ENCODE data around the gene MVB12A. TPM values are rescaled to one million over a fixed set of nuclear protein-coding genes. Genes with fewer than 3 reads are reported as not detected.

MVB12A gene
- polyA plus RNA-seq, 2 donors, result 64.2 to 66.8 TPM

- 77 to 78% methylated on average over 6 of the region's 6 CpGs for WGBS, 2 donors
- H3K36me3 ChIP-seq (ENCODE audit: control insufficient read depth in 2 of 2, insufficient read depth in 2 of 2, low read length in 1 of 2), result no peaks in the 10 kb centered on the region
- peaks cover 4 to 7% of the 10 kb centered on the region in 2 donors for H3K4me1 ChIP-seq (ENCODE audit: control insufficient read depth in 2 of 2, insufficient read depth in 2 of 2, low read length in 1 of 2)
- no peaks in the 10 kb centered on the region for H3K27me3 ChIP-seq (ENCODE audit: control insufficient read depth in 1 of 2, insufficient read depth in 2 of 2, low read length in 2 of 2)
- no peak overlapping the region for H3K4me3 ChIP-seq (ENCODE audit: low read depth in 1 of 2, low read length in 2 of 2)
- no peaks in the 10 kb centered on the region for H3K9me3 ChIP-seq (ENCODE audit: control insufficient read depth in 2 of 2, insufficient read depth in 1 of 2, low read depth in 1 of 2, low read length in 1 of 2)
- H3K27ac ChIP-seq (ENCODE audit: low read depth in 2 of 2, low read length in 1 of 2), result no peak overlapping the region
Observed at GRCh38 chr19:17404015-17404414, 15.8 kb upstream of the MVB12A start.

GRCh38 chr19:17404621-17405249, 15.1 kb upstream of the MVB12A start:
- no peaks in the 10 kb centered on the region for H3K36me3 ChIP-seq (ENCODE audit: control insufficient read depth in 2 of 2, insufficient read depth in 2 of 2, low read length in 1 of 2)
- 63 to 75% methylated on average over 7 of the region's 7 CpGs for WGBS, 2 donors
- no peaks in the 10 kb centered on the region for H3K27me3 ChIP-seq (ENCODE audit: control insufficient read depth in 1 of 2, insufficient read depth in 2 of 2, low read length in 2 of 2)
- no peaks in the 10 kb centered on the region for H3K9me3 ChIP-seq (ENCODE audit: control insufficient read depth in 2 of 2, insufficient read depth in 1 of 2, low read depth in 1 of 2, low read length in 1 of 2)
- peak overlapping the region in 1 of 2 donors; percentile 89 for H3K27ac ChIP-seq (ENCODE audit: low read depth in 2 of 2, low read length in 1 of 2)
- peaks cover 4 to 7% of the 10 kb centered on the region in 2 donors for H3K4me1 ChIP-seq (ENCODE audit: control insufficient read depth in 2 of 2, insufficient read depth in 2 of 2, low read length in 1 of 2)
- peak overlapping the region; percentile 20 to 31 for H3K4me3 ChIP-seq (ENCODE audit: low read depth in 1 of 2, low read length in 2 of 2)

- Histone ChIP-seq H3K36me3 (ENCODE audit: control insufficient read depth in 2 of 2, insufficient read depth in 2 of 2, low read length in 1 of 2) (no peaks in the 10 kb centered on the region), H3K9me3 (ENCODE audit: control insufficient read depth in 2 of 2, insufficient read depth in 1 of 2, low read depth in 1 of 2, low read length in 1 of 2) (no peaks in the 10 kb centered on the region), H3K4me1 (ENCODE audit: control insufficient read depth in 2 of 2, insufficient read depth in 2 of 2, low read length in 1 of 2) (peaks cover 4 to 7% of the 10 kb centered on the region in 2 donors), H3K27ac (ENCODE audit: low read depth in 2 of 2, low read length in 1 of 2) (peak within 1 kb of the TSS; percentile 79 to 89), H3K4me3 (ENCODE audit: low read depth in 1 of 2, low read length in 2 of 2) (peak within 1 kb of the TSS; percentile 32 to 36), H3K27me3 (ENCODE audit: control insufficient read depth in 1 of 2, insufficient read depth in 2 of 2, low read length in 2 of 2) (no peaks in the 10 kb centered on the region)
- WGBS, 2 donors, result 58 to 61% methylated on average over 18 of the region's 18 CpGs
Observed at GRCh38 chr19:17405250-17406045, 14.4 kb upstream of the MVB12A start, which contains the start of gene BST2. TSS of gene BST2 (minus strand) at chr19:17405630. CDS start at chr19:17405575, 55 bp downstream.

GRCh38 chr19:17406046-17406886, 13.6 kb upstream of the MVB12A start:
- H3K27me3 ChIP-seq (ENCODE audit: control insufficient read depth in 1 of 2, insufficient read depth in 2 of 2, low read length in 2 of 2), result no peaks in the 10 kb centered on the region
- H3K36me3 ChIP-seq (ENCODE audit: control insufficient read depth in 2 of 2, insufficient read depth in 2 of 2, low read length in 1 of 2), result no peaks in the 10 kb centered on the region
- no peaks in the 10 kb centered on the region for H3K9me3 ChIP-seq (ENCODE audit: control insufficient read depth in 2 of 2, insufficient read depth in 1 of 2, low read depth in 1 of 2, low read length in 1 of 2)
- peak overlapping the region; percentile 32 to 40 for H3K4me3 ChIP-seq (ENCODE audit: low read depth in 1 of 2, low read length in 2 of 2)
- WGBS, 2 donors, result 52 to 60% methylated on average over 10 of the region's 10 CpGs
- H3K27ac ChIP-seq (ENCODE audit: low read depth in 2 of 2, low read length in 1 of 2), result peak overlapping the region; percentile 79 to 89
- H3K4me1 ChIP-seq (ENCODE audit: control insufficient read depth in 2 of 2, insufficient read depth in 2 of 2, low read length in 1 of 2), result peaks cover 4 to 7% of the 10 kb centered on the region in 2 donors

- Histone ChIP-seq H3K4me1 (ENCODE audit: control insufficient read depth in 2 of 2, insufficient read depth in 2 of 2, low read length in 1 of 2) (peaks cover 4 to 7% of the 10 kb centered on the region in 2 donors), H3K4me3 (ENCODE audit: low read depth in 1 of 2, low read length in 2 of 2) (peak overlapping the region; percentile 10 to 40), H3K27ac (ENCODE audit: low read depth in 2 of 2, low read length in 1 of 2) (peak overlapping the region; percentile 79 to 89), H3K36me3 (ENCODE audit: control insufficient read depth in 2 of 2, insufficient read depth in 2 of 2, low read length in 1 of 2) (no peaks in the 10 kb centered on the region), H3K27me3 (ENCODE audit: control insufficient read depth in 1 of 2, insufficient read depth in 2 of 2, low read length in 2 of 2) (no peaks in the 10 kb centered on the region), H3K9me3 (ENCODE audit: control insufficient read depth in 2 of 2, insufficient read depth in 1 of 2, low read depth in 1 of 2, low read length in 1 of 2) (no peaks in the 10 kb centered on the region)
- 22 to 33% methylated on average over 2 of the region's 2 CpGs for WGBS, 2 donors
Observed at GRCh38 chr19:17406887-17407196, 13.0 kb upstream of the MVB12A start.

- Histone ChIP-seq H3K4me1 (ENCODE audit: control insufficient read depth in 2 of 2, insufficient read depth in 2 of 2, low read length in 1 of 2) (peaks cover 4 to 7% of the 10 kb centered on the region in 2 donors), H3K36me3 (ENCODE audit: control insufficient read depth in 2 of 2, insufficient read depth in 2 of 2, low read length in 1 of 2) (no peaks in the 10 kb centered on the region), H3K9me3 (ENCODE audit: control insufficient read depth in 2 of 2, insufficient read depth in 1 of 2, low read depth in 1 of 2, low read length in 1 of 2) (no peaks in the 10 kb centered on the region), H3K4me3 (ENCODE audit: low read depth in 1 of 2, low read length in 2 of 2) (no peak overlapping the region), H3K27me3 (ENCODE audit: control insufficient read depth in 1 of 2, insufficient read depth in 2 of 2, low read length in 2 of 2) (no peaks in the 10 kb centered on the region), H3K27ac (ENCODE audit: low read depth in 2 of 2, low read length in 1 of 2) (no peak overlapping the region)
- WGBS, 2 donors, result 83% methylated on average over 9 of the region's 9 CpGs
Observed at GRCh38 chr19:17409990-17410389, 9.9 kb upstream of the MVB12A start.

- no peaks in the 10 kb centered on the region for H3K4me1 ChIP-seq (ENCODE audit: control insufficient read depth in 2 of 2, insufficient read depth in 2 of 2, low read length in 1 of 2)
- H3K27ac ChIP-seq (ENCODE audit: low read depth in 2 of 2, low read length in 1 of 2), result no peak overlapping the region
- no peak overlapping the region for H3K4me3 ChIP-seq (ENCODE audit: low read depth in 1 of 2, low read length in 2 of 2)
- WGBS, 2 donors, result 81 to 86% methylated on average over 11 of the region's 11 CpGs
- H3K9me3 ChIP-seq (ENCODE audit: control insufficient read depth in 2 of 2, insufficient read depth in 1 of 2, low read depth in 1 of 2, low read length in 1 of 2), result no peaks in the 10 kb centered on the region
- H3K27me3 ChIP-seq (ENCODE audit: control insufficient read depth in 1 of 2, insufficient read depth in 2 of 2, low read length in 2 of 2), result no peaks in the 10 kb centered on the region
- no peaks in the 10 kb centered on the region for H3K36me3 ChIP-seq (ENCODE audit: control insufficient read depth in 2 of 2, insufficient read depth in 2 of 2, low read length in 1 of 2)
Observed at GRCh38 chr19:17411801-17412200, 8.0 kb upstream of the MVB12A start.

- H3K27ac ChIP-seq (ENCODE audit: low read depth in 2 of 2, low read length in 1 of 2), result no peak overlapping the region
- no peak overlapping the region for H3K4me3 ChIP-seq (ENCODE audit: low read depth in 1 of 2, low read length in 2 of 2)
- H3K36me3 ChIP-seq (ENCODE audit: control insufficient read depth in 2 of 2, insufficient read depth in 2 of 2, low read length in 1 of 2), result no peaks in the 10 kb centered on the region
- no peaks in the 10 kb centered on the region for H3K4me1 ChIP-seq (ENCODE audit: control insufficient read depth in 2 of 2, insufficient read depth in 2 of 2, low read length in 1 of 2)
- 93% methylated on average over 8 of the region's 8 CpGs for WGBS, 2 donors
- H3K27me3 ChIP-seq (ENCODE audit: control insufficient read depth in 1 of 2, insufficient read depth in 2 of 2, low read length in 2 of 2), result no peaks in the 10 kb centered on the region
- H3K9me3 ChIP-seq (ENCODE audit: control insufficient read depth in 2 of 2, insufficient read depth in 1 of 2, low read depth in 1 of 2, low read length in 1 of 2), result no peaks in the 10 kb centered on the region
Observed at GRCh38 chr19:17414097-17414496, 5.8 kb upstream of the MVB12A start.

- Histone ChIP-seq H3K4me3 (ENCODE audit: low read depth in 1 of 2, low read length in 2 of 2) (no peak overlapping the region), H3K27me3 (ENCODE audit: control insufficient read depth in 1 of 2, insufficient read depth in 2 of 2, low read length in 2 of 2) (no peaks in the 10 kb centered on the region), H3K9me3 (ENCODE audit: control insufficient read depth in 2 of 2, insufficient read depth in 1 of 2, low read depth in 1 of 2, low read length in 1 of 2) (no peaks in the 10 kb centered on the region), H3K27ac (ENCODE audit: low read depth in 2 of 2, low read length in 1 of 2) (no peak overlapping the region), H3K4me1 (ENCODE audit: control insufficient read depth in 2 of 2, insufficient read depth in 2 of 2, low read length in 1 of 2) (no peaks in the 10 kb centered on the region), H3K36me3 (ENCODE audit: control insufficient read depth in 2 of 2, insufficient read depth in 2 of 2, low read length in 1 of 2) (no peaks in the 10 kb centered on the region)
- WGBS, 2 donors, result 75 to 81% methylated on average over 6 of the region's 6 CpGs
Observed at GRCh38 chr19:17415121-17415520, 4.7 kb upstream of the MVB12A start.
